ENCODE data around the gene OR2B2. TPM values are rescaled to one million over a fixed set of nuclear protein-coding genes. Genes with fewer than 3 reads are reported as not detected.
"Not testable (repeated sequence)": the region's sequence is repeated elsewhere in the genome, so short reads cannot be mapped to it uniquely, and the experiment has no call there.

OR2B2 gene
- total RNA-seq, 1 donor from 2014 or later: not detected

GRCh38 chr6:27908017-27908416 lies 4.2 kb downstream of the OR2B2 start:
- TF ChIP-seq CTCF (IDR thresholded peaks at IDR 0.05; ENCODE audit: unreplicated experiment): no peak
- H3K4me1 Mint-ChIP-seq (ENCODE audit: low read depth): no peaks in the 10 kb centered on the region
- H3K4me3 Mint-ChIP-seq (ENCODE audit: low read depth): no peak overlapping the region
- no peaks in the 10 kb centered on the region for H3K27me3 Mint-ChIP-seq
- H3K36me3 Mint-ChIP-seq (ENCODE audit: insufficient read depth): no peaks in the 10 kb centered on the region
- no peaks in the 10 kb centered on the region for H3K9me3 Mint-ChIP-seq (ENCODE audit: low read depth)
- DNase-seq (ENCODE audit: low spot score, unreplicated experiment): no peak
- no peak overlapping the region for H3K27ac Mint-ChIP-seq

DNA sequence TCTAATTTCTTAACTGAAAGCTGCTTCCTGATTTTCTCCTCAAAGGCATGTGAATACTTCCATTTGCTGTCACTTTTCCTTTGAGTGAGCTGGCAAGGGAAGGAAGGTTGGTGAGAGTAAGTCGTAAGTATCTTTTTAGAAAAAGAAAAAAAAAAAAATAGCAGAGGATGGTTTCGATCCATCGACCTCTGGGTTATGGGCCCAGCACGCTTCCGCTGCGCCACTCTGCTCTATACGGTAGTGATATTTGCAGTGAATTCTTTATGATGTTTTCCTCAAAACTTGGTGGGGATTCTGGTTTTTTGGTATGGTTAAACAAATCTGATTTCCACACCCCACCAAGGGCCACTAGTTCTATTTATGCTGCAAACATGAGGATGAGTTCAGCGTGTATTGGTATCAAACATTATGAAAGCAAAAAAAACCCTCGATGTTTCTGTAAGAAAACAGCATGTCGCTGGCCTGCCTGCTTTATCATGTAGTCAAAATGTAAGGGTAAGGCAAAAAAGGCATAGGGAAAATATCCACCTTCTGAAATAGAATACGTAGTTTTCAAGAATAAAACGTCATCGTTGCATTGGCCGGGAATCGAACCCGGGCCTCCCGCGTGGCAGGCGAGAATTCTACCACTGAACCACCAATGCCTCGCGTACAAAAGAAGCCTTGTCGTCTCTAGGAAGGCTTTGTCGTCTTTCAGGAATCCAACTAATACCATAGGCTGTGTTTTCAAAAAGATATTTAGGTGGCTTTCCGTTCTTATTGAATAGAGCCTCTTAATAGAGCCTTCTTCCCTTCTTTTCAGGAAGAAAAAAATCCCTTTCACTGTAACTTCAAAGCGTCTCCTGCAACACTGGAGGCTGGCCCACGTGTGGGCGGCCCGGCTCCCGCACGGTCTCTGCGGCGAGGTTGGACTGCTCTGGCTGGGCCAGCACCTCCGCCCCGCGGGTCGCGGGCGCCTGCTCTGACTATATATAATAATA lies 9.6 kb downstream of the OR2B2 start:
- peak overlapping the region; percentile 100 for H3K27ac Mint-ChIP-seq

DNA sequence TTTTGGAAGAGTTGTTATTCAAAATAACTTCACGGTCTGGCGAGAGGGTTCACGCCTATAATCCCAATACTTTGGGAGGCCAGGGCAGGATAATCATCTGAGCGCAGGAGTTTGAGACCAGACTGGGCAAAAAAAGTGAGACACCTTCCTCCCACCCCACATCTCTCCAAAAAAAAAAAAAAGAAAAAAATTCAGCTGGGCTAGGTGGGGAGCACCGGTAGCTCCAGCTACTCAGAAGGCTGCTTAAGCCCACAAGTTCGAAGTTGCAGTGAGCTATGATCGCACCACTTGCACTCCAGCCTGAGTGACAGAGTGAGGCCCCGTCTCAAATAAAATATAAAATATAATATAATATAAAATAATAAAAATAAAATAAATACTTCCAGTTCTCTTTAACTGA lies 10.4 kb downstream of the OR2B2 start:
- Mint-ChIP-seq H3K4me3 (ENCODE audit: low read depth) (peak overlapping the region; percentile 88), H3K4me1 (ENCODE audit: low read depth) (peaks cover 12% of the 10 kb centered on the region), H3K9me3 (ENCODE audit: low read depth) (no peaks in the 10 kb centered on the region), H3K27ac (peak overlapping the region; percentile 100), H3K27me3 (no peaks in the 10 kb centered on the region), H3K36me3 (ENCODE audit: insufficient read depth) (peaks cover 2% of the 10 kb centered on the region)
- TF ChIP-seq CTCF (IDR thresholded peaks at IDR 0.05; ENCODE audit: unreplicated experiment): no peak
- no peak for DNase-seq (ENCODE audit: low spot score, unreplicated experiment)

More for the DNA sequence above, 9.6 kb downstream of the OR2B2 start:
- Mint-ChIP-seq H3K36me3 (ENCODE audit: insufficient read depth) (peaks cover 2% of the 10 kb centered on the region), H3K9me3 (ENCODE audit: low read depth) (no peaks in the 10 kb centered on the region), H3K4me3 (ENCODE audit: low read depth) (peak overlapping the region; percentile 88), H3K4me1 (ENCODE audit: low read depth) (peaks cover 11% of the 10 kb centered on the region), H3K27me3 (no peaks in the 10 kb centered on the region)
- no peak for TF ChIP-seq CTCF (IDR thresholded peaks at IDR 0.05; ENCODE audit: unreplicated experiment)
- DNase-seq (ENCODE audit: low spot score, unreplicated experiment): peak; percentile 89

DNA sequence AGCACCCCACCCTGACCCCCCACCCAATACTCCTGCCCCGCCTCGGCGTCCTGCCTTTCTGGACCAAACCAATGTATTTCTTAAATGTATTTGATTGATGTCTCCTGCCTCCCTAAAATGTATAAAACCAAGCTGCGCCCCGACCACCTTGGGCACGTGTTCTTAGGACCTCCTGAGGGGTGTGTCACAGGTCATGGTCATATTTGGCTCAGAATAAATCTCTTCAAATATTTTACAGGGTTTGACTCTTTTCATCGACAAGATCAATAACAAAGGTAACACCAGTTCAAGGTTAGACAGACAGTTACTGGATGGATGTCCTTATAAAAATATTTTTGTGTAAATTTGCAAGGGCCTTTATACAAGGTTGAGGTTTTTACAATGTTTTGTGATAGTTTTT lies 12.0 kb downstream of the OR2B2 start:
- not testable (repeated sequence) for H3K4me3 Mint-ChIP-seq (ENCODE audit: low read depth); DNase-seq (ENCODE audit: low spot score, unreplicated experiment); H3K9me3 Mint-ChIP-seq (ENCODE audit: low read depth); H3K27ac Mint-ChIP-seq; H3K27me3 Mint-ChIP-seq; H3K36me3 Mint-ChIP-seq (ENCODE audit: insufficient read depth)
- peaks cover 15% of the 10 kb centered on the region for H3K4me1 Mint-ChIP-seq (ENCODE audit: low read depth)

- no peak for DNase-seq (ENCODE audit: low spot score, unreplicated experiment)
- Mint-ChIP-seq H3K9me3 (ENCODE audit: low read depth) (no peaks in the 10 kb centered on the region), H3K4me3 (ENCODE audit: low read depth) (no peak overlapping the region), H3K27me3 (no peaks in the 10 kb centered on the region), H3K27ac (no peak overlapping the region), H3K36me3 (ENCODE audit: insufficient read depth) (peaks cover 2% of the 10 kb centered on the region), H3K4me1 (ENCODE audit: low read depth) (peaks cover 15% of the 10 kb centered on the region)
- TF ChIP-seq CTCF (IDR thresholded peaks at IDR 0.05; ENCODE audit: unreplicated experiment): no peak
These were observed 12.7 kb downstream of the OR2B2 start for GRCh38 chr6:27899543-27899942.
